Measurements from ENCODE around the gene CENPB. TPM values are rescaled to one million over a fixed set of nuclear protein-coding genes. Genes with fewer than 3 reads are reported as not detected.

The CENPB gene
- total RNA-seq, 1 experiment from 2014 or later: 84.3 TPM

- Mint-ChIP-seq H3K36me3 (ENCODE audit: insufficient read depth, unreplicated experiment) (peaks cover 52% of the 10 kb centered on the region), H3K4me1 (ENCODE audit: low read depth, unreplicated experiment) (peaks cover 26% of the 10 kb centered on the region), H3K4me3 (ENCODE audit: unreplicated experiment) (no peak overlapping the region), H3K27ac (ENCODE audit: unreplicated experiment) (peak overlapping the region; percentile 27), H3K27me3 (ENCODE audit: insufficient read depth, unreplicated experiment) (no peaks in the 10 kb centered on the region), H3K9me3 (ENCODE audit: unreplicated experiment) (no peaks in the 10 kb centered on the region)
- Histone ChIP-seq H3K27me3 (replicated peaks; ENCODE audit: control insufficient read depth, insufficient read depth, low read length) (no peaks in the 10 kb centered on the region), H3K36me3 (ENCODE audit: control insufficient read depth, insufficient read depth, low read length) (peaks cover 10% of the 10 kb centered on the region), H3K9me3 (no peaks in the 10 kb centered on the region), H3K4me3 (ENCODE audit: low read depth, low read length) (no peak overlapping the region), H3K4me1 (peaks cover 44% of the 10 kb centered on the region)
- intact Hi-C loops (cut with micrococcal nuclease; ENCODE audit: unreplicated experiment): no loop called here
- TF ChIP-seq CTCF (IDR thresholded peaks at IDR 0.05; ENCODE audit: insufficient read depth in 1 of 2, low read depth in 1 of 2, low read length in 1 of 2, severe bottlenecking in 1 of 2, unreplicated experiment in 1 of 2): no peak
- POLR2A ChIA-PET: no interaction called here
- DNase-seq: no peak
- CTCF ChIA-PET: no interaction called here
- no TSS peak for BruUV-seq (replicated peaks)
These were observed 16.1 kb upstream of the CENPB start for GRCh38 chr20:3802524-3803239.

- no peak for DNase-seq
- H3K4me3 Mint-ChIP-seq (ENCODE audit: unreplicated experiment): no peak overlapping the region
- intact Hi-C loops (cut with micrococcal nuclease; ENCODE audit: unreplicated experiment): no loop called here
- H3K9me3 Mint-ChIP-seq (ENCODE audit: unreplicated experiment): no peaks in the 10 kb centered on the region
- TF ChIP-seq CTCF (IDR thresholded peaks at IDR 0.05; ENCODE audit: insufficient read depth in 1 of 2, low read depth in 1 of 2, low read length in 1 of 2, severe bottlenecking in 1 of 2, unreplicated experiment in 1 of 2): no peak
- no peak overlapping the region for H3K27ac Mint-ChIP-seq (ENCODE audit: unreplicated experiment)
- Histone ChIP-seq H3K27me3 (replicated peaks; ENCODE audit: control insufficient read depth, insufficient read depth, low read length) (no peaks in the 10 kb centered on the region), H3K4me3 (ENCODE audit: low read depth, low read length) (no peak overlapping the region), H3K36me3 (ENCODE audit: control insufficient read depth, insufficient read depth, low read length) (peaks cover 10% of the 10 kb centered on the region), H3K4me1 (peaks cover 45% of the 10 kb centered on the region), H3K9me3 (no peaks in the 10 kb centered on the region)
- no peaks in the 10 kb centered on the region for H3K27me3 Mint-ChIP-seq (ENCODE audit: insufficient read depth, unreplicated experiment)
- peaks cover 48% of the 10 kb centered on the region for H3K36me3 Mint-ChIP-seq (ENCODE audit: insufficient read depth, unreplicated experiment)
- ChIA-PET POLR2A (no interaction called here), CTCF (no interaction called here)
- peaks cover 26% of the 10 kb centered on the region for H3K4me1 Mint-ChIP-seq (ENCODE audit: low read depth, unreplicated experiment)
- no TSS peak for BruUV-seq (replicated peaks)
These were observed 15.3 kb upstream of the CENPB start for GRCh38 chr20:3801846-3802245.

GRCh38 chr20:3801299-3801698 is 14.8 kb upstream of the CENPB start:
- DNase-seq: no peak
- Mint-ChIP-seq H3K27ac (ENCODE audit: unreplicated experiment) (no peak overlapping the region), H3K4me3 (ENCODE audit: unreplicated experiment) (no peak overlapping the region), H3K9me3 (ENCODE audit: unreplicated experiment) (no peaks in the 10 kb centered on the region), H3K27me3 (ENCODE audit: insufficient read depth, unreplicated experiment) (no peaks in the 10 kb centered on the region), H3K36me3 (ENCODE audit: insufficient read depth, unreplicated experiment) (peaks cover 50% of the 10 kb centered on the region), H3K4me1 (ENCODE audit: low read depth, unreplicated experiment) (peaks cover 25% of the 10 kb centered on the region)
- H3K4me3 ChIP-seq (ENCODE audit: low read depth, low read length): no peak overlapping the region
- TF ChIP-seq CTCF (IDR thresholded peaks at IDR 0.05; ENCODE audit: insufficient read depth in 1 of 2, low read depth in 1 of 2, low read length in 1 of 2, severe bottlenecking in 1 of 2, unreplicated experiment in 1 of 2): no peak
- no peaks in the 10 kb centered on the region for H3K27me3 ChIP-seq (replicated peaks; ENCODE audit: control insufficient read depth, insufficient read depth, low read length)
- H3K4me1 ChIP-seq: peaks cover 44% of the 10 kb centered on the region
- ChIA-PET CTCF (no interaction called here), POLR2A (no interaction called here)
- BruUV-seq (replicated peaks): no TSS peak
- intact Hi-C loops (cut with micrococcal nuclease; ENCODE audit: unreplicated experiment): no loop called here
- peaks cover 10% of the 10 kb centered on the region for H3K36me3 ChIP-seq (ENCODE audit: control insufficient read depth, insufficient read depth, low read length)
- H3K9me3 ChIP-seq: no peaks in the 10 kb centered on the region
